Measurements from ENCODE around the gene CCDC3.
"Not testable (repeated sequence)": the region's sequence is repeated elsewhere in the genome, so short reads cannot be mapped to it uniquely, and the experiment has no call there.

Gene CCDC3

GRCh38 chr10:13001041-13001886 lies at the start of gene CCDC3:
TSS of gene CCDC3 (minus strand) at chr10:13001713. CDS start at chr10:13001570, 143 bp downstream.
- DNase-seq (ENCODE audit: low spot score) = peak; percentile 2

- no peak for DNase-seq (ENCODE audit: low spot score)
Observed at GRCh38 chr10:13051126-13051694, 49.7 kb upstream of the CCDC3 start.

- no peak for DNase-seq (ENCODE audit: low spot score)
Observed at GRCh38 chr10:13049774-13050420, 48.4 kb upstream of the CCDC3 start.

GRCh38 chr10:13048762-13049161 lies 47.2 kb upstream of the CCDC3 start:
- no peak for DNase-seq (ENCODE audit: low spot score)

GRCh38 chr10:13047529-13048206 lies 46.2 kb upstream of the CCDC3 start:
- no peak for DNase-seq (ENCODE audit: low spot score)

- no peak for DNase-seq (ENCODE audit: low spot score)
Observed at GRCh38 chr10:13046851-13047528, 45.5 kb upstream of the CCDC3 start.

GRCh38 chr10:13043520-13043919 lies 42.0 kb upstream of the CCDC3 start:
- DNase-seq (ENCODE audit: low spot score) = no peak

GRCh38 chr10:13039761-13040160 lies 38.2 kb upstream of the CCDC3 start:
- DNase-seq (ENCODE audit: low spot score) = no peak

GRCh38 chr10:13038391-13038790 lies 36.9 kb upstream of the CCDC3 start:
- DNase-seq (ENCODE audit: low spot score) = no peak

GRCh38 chr10:13037832-13038231 lies 36.3 kb upstream of the CCDC3 start:
- no peak for DNase-seq (ENCODE audit: low spot score)

- DNase-seq (ENCODE audit: low spot score) = no peak
Observed at GRCh38 chr10:13036841-13037240, 35.3 kb upstream of the CCDC3 start.

- DNase-seq (ENCODE audit: low spot score) = not testable (repeated sequence)
Observed at GRCh38 chr10:13035731-13036130, 34.2 kb upstream of the CCDC3 start.

- no peak for DNase-seq (ENCODE audit: low spot score)
Observed at GRCh38 chr10:13026873-13027272, 25.4 kb upstream of the CCDC3 start.

- no peak for DNase-seq (ENCODE audit: low spot score)
Observed at GRCh38 chr10:13023754-13024153, 22.2 kb upstream of the CCDC3 start.

GRCh38 chr10:13019280-13019679 lies 17.8 kb upstream of the CCDC3 start:
- DNase-seq (ENCODE audit: low spot score) = no peak

- no peak for DNase-seq (ENCODE audit: low spot score)
Observed at GRCh38 chr10:13018171-13018570, 16.7 kb upstream of the CCDC3 start.

- no peak for DNase-seq (ENCODE audit: low spot score)
Observed at GRCh38 chr10:13016886-13017285, 15.4 kb upstream of the CCDC3 start.

GRCh38 chr10:13016426-13016825 lies 14.9 kb upstream of the CCDC3 start:
- DNase-seq (ENCODE audit: low spot score) = no peak

GRCh38 chr10:13006037-13006436 lies 4.5 kb upstream of the CCDC3 start:
- no peak for DNase-seq (ENCODE audit: low spot score)

- no peak for DNase-seq (ENCODE audit: low spot score)
Observed at GRCh38 chr10:13003759-13004158, 2.2 kb upstream of the CCDC3 start.

GRCh38 chr10:13003004-13003403 lies 1.5 kb upstream of the CCDC3 start:
- DNase-seq (ENCODE audit: low spot score) = no peak

GRCh38 chr10:13001887-13002212 lies 337 bp upstream of the CCDC3 start:
- DNase-seq (ENCODE audit: low spot score) = no peak

Measured in germinal center (tissue), 1 donor.